HCT116 (cell line): ENCODE results near the gene GPR32. TPM values are rescaled to one million over a fixed set of nuclear protein-coding genes. Genes with fewer than 3 reads are reported as not detected.
A peak's percentile ranks its signal among the peaks of the same experiment; 100 is the strongest.

ENCODE experiments used
- ATAC-seq: fragments of 200-7000 bp; cut with Tn5 transposase; 2 replicates; pipeline ENCODE4 v1.9.1; 2020; ENCODE audit warnings: mild to moderate bottlenecking, moderate library complexity
- BruUV-seq: library from RNA; stranded (reverse); fragments of 400-500 nt; replicated peaks from 2 replicates; lab custom pipeline; 2021; lab: Mats Ljungman, UMichigan
- CTCF ChIA-PET: fragments of 300-600 bp; sonication (Branson Sonifier 250); formaldehyde crosslinking; loops from one replicate; lab custom pipeline; 2021; ENCODE audit warnings: antibody characterized with exemption; lab: Charles Lee
- POLR2A ChIA-PET: fragments of 300-600, 350-600 bp; sonication (Branson Sonifier 250); formaldehyde crosslinking; loops from one replicate; lab custom pipeline; 2021; ENCODE audit warnings: antibody characterized with exemption; lab: Charles Lee
- RAD21 ChIA-PET, 2 experiments: fragments of 300-600 bp; sonication (Branson Sonifier 250); formaldehyde crosslinking; loops; one replicate each; lab custom pipeline; 2023; ENCODE audit warnings: low total read pairs in 2 of 2; ENCODE audit not compliant: uncharacterized antibody in 2 of 2, unreplicated experiment in 2 of 2, low non-redundant PET in 1 of 2; lab: Charles Lee
- DNase-seq: peaks from one replicate; pipeline ENCODE4 v3.0.0-alpha.2; 2010; ENCODE audit warnings: low read depth, low spot score
- H2AFZ ChIP-seq: fragments of 200-600 bp; shearing (Covaris generic), sonication (generic); 2 replicates; pipeline ENCODE4 v1.6.1; 2017; ENCODE audit warnings: low read depth, mixed run types, mixed read lengths, antibody characterized with exemption, low read length; ENCODE audit not compliant: poor library complexity, severe bottlenecking
- H3K27ac ChIP-seq: 2 replicates; pipeline ENCODE4 v1.5.1; 2012; ENCODE audit warnings: low read depth, low read length
- H3K27me3 ChIP-seq: fragments of 200-600 bp; sonication (generic); 2 replicates; pipeline ENCODE4 v1.6.1; 2016; ENCODE audit warnings: mixed run types, low read length, mixed read lengths; ENCODE audit not compliant: insufficient read depth
- H3K36me3 ChIP-seq, 2 experiments: fragments of 200-500 bp in 1 of 2; fragments of 200-600 bp in 1 of 2; sonication (Bioruptor generic) in 1 of 2; sonication (generic) in 1 of 2; 2 replicates each; pipeline versions ENCODE4 v1.5.1 to v1.6.1; 2014 to 2016; ENCODE audit warnings: low read length in 2 of 2, inconsistent platforms in 1 of 2, mixed read lengths in 1 of 2, mixed run types in 1 of 2; ENCODE audit not compliant: insufficient read depth in 2 of 2, control insufficient read depth in 1 of 2
- H3K4me1 ChIP-seq, 2 experiments: fragments of 200-600 bp in 1 of 2; sonication (generic) in 1 of 2; 2 replicates each; pipeline versions ENCODE4 v1.5.1 to v1.6.1; 2012 to 2017; ENCODE audit warnings: low read length in 2 of 2, inconsistent platforms in 1 of 2, mild to moderate bottlenecking in 1 of 2, mixed read lengths in 1 of 2, mixed run types in 1 of 2, moderate library complexity in 1 of 2; ENCODE audit not compliant: insufficient read depth in 2 of 2, control insufficient read depth in 1 of 2
- H3K4me2 ChIP-seq: fragments of 200-600 bp; sonication (generic); 2 replicates; pipeline ENCODE4 v1.6.1; 2017; ENCODE audit warnings: mixed run types, low read length, mixed read lengths
- H3K4me3 ChIP-seq, 2 experiments: fragments of 200-600 bp in 1 of 2; sonication (generic) in 1 of 2; replicated peaks in 1 of 2; 2 replicates each; pipeline ENCODE4 v1.5.1; 2011 to 2016; ENCODE audit warnings: low read length in 2 of 2, control low read depth in 1 of 2, low read depth in 1 of 2, mild to moderate bottlenecking in 1 of 2, mixed read lengths in 1 of 2, mixed run types in 1 of 2
- H3K79me2 ChIP-seq: fragments of 200-600 bp; sonication (generic); 2 replicates; pipeline ENCODE4 v1.6.1; 2017; ENCODE audit warnings: mild to moderate bottlenecking, mixed run types, low read length, moderate library complexity, mixed read lengths; ENCODE audit not compliant: insufficient read depth
- H3K9ac ChIP-seq: fragments of 200-600 bp; sonication (generic); 2 replicates; pipeline ENCODE4 v1.6.1; 2016; ENCODE audit warnings: low read length, mixed read lengths
- H3K9me2 ChIP-seq: fragments of 200-600 bp; sonication (generic), shearing (Covaris generic); 2 replicates; pipeline ENCODE4 v1.6.1; 2017; ENCODE audit warnings: mixed run types, mild to moderate bottlenecking, moderate library complexity; ENCODE audit not compliant: insufficient read depth
- H3K9me3 ChIP-seq, 2 experiments: fragments of 200-500 bp in 1 of 2; fragments of 200-600 bp in 1 of 2; sonication (Bioruptor generic) in 1 of 2; sonication (generic) in 1 of 2; 2 replicates each; pipeline ENCODE4 v1.6.1; 2014 to 2017; ENCODE audit warnings: low read length in 2 of 2, mixed read lengths in 2 of 2, inconsistent platforms in 1 of 2, low read depth in 1 of 2, mild to moderate bottlenecking in 1 of 2, mixed run types in 1 of 2, moderate library complexity in 1 of 2; ENCODE audit not compliant: control insufficient read depth in 1 of 2, insufficient read depth in 1 of 2
- H4K20me1 ChIP-seq: fragments of 200-600 bp; sonication (generic), shearing (Covaris generic); 2 replicates; pipeline ENCODE4 v1.6.1; 2017; ENCODE audit warnings: mixed run types, mild to moderate bottlenecking, moderate library complexity; ENCODE audit not compliant: insufficient read depth
- ATF3 ChIP-seq: IDR thresholded peaks from 2 replicates; pipeline ENCODE4 v1.6.1; 2012
- CBX3 ChIP-seq: IDR thresholded peaks from 2 replicates; pipeline ENCODE4 v1.6.1; 2012; ENCODE audit warnings: low read depth
- CTCF ChIP-seq, 3 experiments: fragments of 200-600 bp in 1 of 3; sonication (generic) in 1 of 3; IDR thresholded peaks in 2 of 3; conservative IDR thresholded peaks in 1 of 3; 2 replicates each; pipeline ENCODE4 v1.5.1; 2012 to 2017; ENCODE audit warnings: low read depth in 2 of 3, low read length in 2 of 3, antibody characterized with exemption in 1 of 3, borderline replicate concordance in 1 of 3, control low read depth in 1 of 3, mild to moderate bottlenecking in 1 of 3, mixed read lengths in 1 of 3, mixed run types in 1 of 3, moderate library complexity in 1 of 3; ENCODE audit not compliant: insufficient read depth in 1 of 3
- EGR1 ChIP-seq: IDR thresholded peaks from 2 replicates; pipeline ENCODE4 v1.6.1; 2012; ENCODE audit warnings: low read depth
- EZH2phosphoT487 ChIP-seq: fragments of 200-600 bp; IDR thresholded peaks from 2 replicates; pipeline ENCODE4 v1.6.1; 2018; ENCODE audit warnings: antibody characterized with exemption, borderline replicate concordance
- MAX ChIP-seq: IDR thresholded peaks from 2 replicates; pipeline ENCODE4 v1.6.1; 2012
- POLR2A ChIP-seq: IDR thresholded peaks from 2 replicates; pipeline ENCODE4 v1.7.0; 2011; ENCODE audit warnings: borderline replicate concordance; ENCODE audit not compliant: insufficient read depth, insufficient read length; ENCODE audit errors: extremely low read depth
- POLR2AphosphoS5 ChIP-seq: IDR thresholded peaks from 2 replicates; pipeline ENCODE4 v1.6.1; 2011; ENCODE audit warnings: mild to moderate bottlenecking, low read depth, low read length, moderate library complexity
- RAD21 ChIP-seq: IDR thresholded peaks from 2 replicates; pipeline ENCODE4 v1.6.1; 2012; ENCODE audit warnings: low read depth, mild to moderate bottlenecking
- REST ChIP-seq: IDR thresholded peaks from 2 replicates; pipeline ENCODE4 v1.6.1; 2012; ENCODE audit warnings: low read depth
- SP1 ChIP-seq: IDR thresholded peaks from 2 replicates; pipeline ENCODE4 v1.6.1; 2012; ENCODE audit warnings: low read depth
- YY1 ChIP-seq: IDR thresholded peaks from 2 replicates; pipeline ENCODE4 v1.6.1; 2011; ENCODE audit warnings: low read length, low read depth, moderate library complexity, mild to moderate bottlenecking; ENCODE audit not compliant: insufficient replicate concordance; ENCODE audit errors: extremely low read depth
- ZBTB33 ChIP-seq: IDR thresholded peaks from 2 replicates; pipeline ENCODE4 v1.6.1; 2011; ENCODE audit warnings: mild to moderate bottlenecking, low read length, moderate library complexity; ENCODE audit not compliant: insufficient replicate concordance; ENCODE audit errors: extremely low read depth
- ZFX ChIP-seq: fragments of 450-650 bp; IDR thresholded peaks from 2 replicates; pipeline ENCODE4 v1.6.1; 2017
- intact Hi-C: fragments of 100-400 bp; cut with micrococcal nuclease; formaldehyde crosslinking; loops from 2 replicates; pipeline ENCODE4 v1.10.0; 2022
- total RNA-seq: library from RNA; stranded (reverse); gene quantifications from one replicate; pipeline ENCODE4 v1.2.1, GENCODE V29; 2021; ENCODE audit not compliant: unreplicated experiment

GPR32 gene
- total RNA-seq, 1 experiment from 2014 or later, result not detected

GRCh38 chr19:50724522-50725217, 45.6 kb upstream of the GPR32 start:
- Histone ChIP-seq H3K4me2 (peak overlapping the region; percentile 97), H3K4me1 (peaks cover 18 to 41% of the 10 kb centered on the region in 2 experiments; a peak in 3 of 4 replicates), H3K36me3 (no peaks in the 10 kb centered on the region), H3K27me3 (no peaks in the 10 kb centered on the region), H3K9ac (peak overlapping the region; percentile 92), H3K27ac (peak overlapping the region; percentile 75), H3K4me3 (peak overlapping the region; percentile 89 to 93), H3K9me3 (no peaks in the 10 kb centered on the region), H3K79me2 (peaks cover 16% of the 10 kb centered on the region), H4K20me1 (no peaks in the 10 kb centered on the region), H2AFZ (no peak overlapping the region), H3K9me2 (no peaks in the 10 kb centered on the region)
- intact Hi-C loops, result loop anchor here (5.0 kb wide), 1 partner anchor 58 kb away; no protein-coding TSS in a partner anchor
- RAD21 ChIA-PET, result interaction anchor here (0.6 to 1.6 kb wide), 8 partner anchors 20 to 198 kb away, joined by 3 to 16 read pairs (median 4); no protein-coding TSS in a partner anchor
- no TSS peak for BruUV-seq
- CTCF ChIA-PET, result interaction anchor here (0.6 to 2.0 kb wide), 23 partner anchors 10 to 372 kb away, joined by 3 to 45 read pairs (median 6); no protein-coding TSS in a partner anchor
- POLR2A ChIA-PET, result interaction anchor here (0.6 to 1.6 kb wide), 13 partner anchors 10 to 617 kb away, joined by 3 to 6 read pairs (median 4); no protein-coding TSS in a partner anchor
- peak; percentile 99 for DNase-seq
- ATAC-seq, result peak; percentile 89
- TF ChIP-seq ZBTB33, result peak; percentile 94
- peak; percentile 58 for TF ChIP-seq YY1
- TF ChIP-seq CBX3, result peak; percentile 10; the same call in 1 of the 2 replicates
- TF ChIP-seq MAX, result peak; percentile 89
- no peak for TF ChIP-seq REST
- TF ChIP-seq RAD21, result peak; percentile 51
- peak; percentile 62 for TF ChIP-seq POLR2A
- no peak for TF ChIP-seq EZH2phosphoT487
- TF ChIP-seq POLR2AphosphoS5, result peak; percentile 94
- no peak for TF ChIP-seq ZFX
- peak; percentile 82 to 98 (median 91) for TF ChIP-seq CTCF (IDR thresholded peaks at IDR 0.05 in 2 of 3, conservative IDR thresholded peaks at IDR 0.05 in 1 of 3; ENCODE audit: borderline replicate concordance in 1 of 3, insufficient read depth in 1 of 3, low read depth in 2 of 3, low read length in 2 of 3)
- peak; percentile 71 for TF ChIP-seq SP1
- peak; percentile 95 for TF ChIP-seq EGR1
- TF ChIP-seq ATF3, result no peak
- TF ChIP-seq, all 23 proteins: peak for 10
